ENCODE results near the gene TTLL11. TPM values are rescaled to one million over a fixed set of nuclear protein-coding genes. Genes with fewer than 3 reads are reported as not detected.

The TTLL11 gene
- total RNA-seq, 1 experiment from 2014 or later = 2.5 TPM

DNA sequence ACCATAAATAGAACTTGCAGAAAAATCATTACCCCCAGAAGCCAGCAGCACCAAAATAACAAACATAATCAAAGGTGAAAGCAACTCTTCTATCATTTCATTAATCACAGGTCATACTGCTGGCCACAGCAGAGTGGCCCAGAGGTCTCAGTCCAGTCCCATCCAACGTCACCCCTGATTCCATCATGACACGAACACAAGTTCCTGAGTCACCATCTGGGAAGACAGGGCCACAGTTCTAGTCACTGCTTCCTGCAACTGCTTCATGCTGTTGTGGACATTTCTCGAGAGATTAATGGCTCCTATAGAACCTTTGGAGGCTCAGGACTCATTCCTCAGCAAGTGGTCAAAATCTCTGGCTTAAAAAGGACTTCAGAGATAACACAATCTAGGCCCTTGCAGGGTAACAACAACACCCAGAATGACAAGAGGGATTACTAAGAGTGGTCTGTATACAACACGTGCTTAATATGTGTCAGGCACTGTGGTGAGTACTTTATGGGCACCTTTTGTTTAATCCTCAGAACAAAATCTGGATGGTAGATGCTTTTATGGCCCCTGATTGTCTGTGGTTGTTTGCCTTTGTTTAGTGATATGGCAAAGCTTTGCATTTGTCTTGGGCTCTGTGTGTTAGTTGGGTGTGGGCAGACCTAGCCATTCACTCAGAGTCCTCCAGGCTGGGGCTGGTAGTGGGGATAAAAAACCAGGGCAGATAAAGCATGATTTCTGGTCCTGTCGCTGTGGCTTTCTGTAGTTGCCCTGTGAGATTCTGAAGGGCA is 257.3 kb downstream of the TTLL11 start:
- DNase-seq (ENCODE audit: low spot score) = no peak

DNA sequence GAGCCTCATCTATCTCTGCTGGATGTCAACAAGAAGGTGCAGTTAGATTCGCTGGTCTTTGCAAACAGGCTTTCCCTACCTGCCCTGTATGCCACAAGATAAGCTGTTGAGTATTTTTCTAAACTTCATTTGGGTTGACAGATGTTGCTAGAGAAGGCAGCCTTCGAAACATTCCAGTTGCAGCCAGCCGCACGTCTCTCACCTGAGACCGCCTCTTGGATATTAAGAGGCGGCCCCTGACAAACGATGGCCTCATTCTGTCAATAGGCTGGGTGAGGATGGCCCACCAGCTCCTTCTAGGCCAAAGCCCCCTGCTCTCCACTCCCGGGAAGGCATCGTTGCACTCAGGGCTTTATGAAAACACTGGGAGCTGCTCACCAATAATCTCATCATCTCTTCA is 260.0 kb downstream of the TTLL11 start:
- DNase-seq (ENCODE audit: low spot score) = no peak

DNA sequence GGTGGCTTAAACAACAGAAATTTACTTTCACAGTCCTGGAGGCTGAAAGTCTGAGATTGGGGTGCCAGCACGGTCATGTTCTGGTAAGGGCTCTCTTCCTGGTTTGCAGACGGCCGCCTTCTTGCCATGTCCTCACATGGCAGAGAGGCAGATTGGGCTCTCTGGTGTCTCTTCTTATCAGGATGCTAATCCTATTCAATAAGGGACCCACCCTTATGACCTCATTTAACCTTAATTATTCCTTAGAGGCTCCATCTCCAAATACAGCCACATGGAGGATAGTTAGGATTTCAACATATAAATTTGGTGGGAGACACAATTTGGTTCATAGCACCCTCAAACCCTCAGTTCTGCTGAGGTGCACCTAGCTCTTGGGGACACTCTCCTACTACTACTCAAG is 261.2 kb downstream of the TTLL11 start:
- no peak for DNase-seq (ENCODE audit: low spot score)

DNA sequence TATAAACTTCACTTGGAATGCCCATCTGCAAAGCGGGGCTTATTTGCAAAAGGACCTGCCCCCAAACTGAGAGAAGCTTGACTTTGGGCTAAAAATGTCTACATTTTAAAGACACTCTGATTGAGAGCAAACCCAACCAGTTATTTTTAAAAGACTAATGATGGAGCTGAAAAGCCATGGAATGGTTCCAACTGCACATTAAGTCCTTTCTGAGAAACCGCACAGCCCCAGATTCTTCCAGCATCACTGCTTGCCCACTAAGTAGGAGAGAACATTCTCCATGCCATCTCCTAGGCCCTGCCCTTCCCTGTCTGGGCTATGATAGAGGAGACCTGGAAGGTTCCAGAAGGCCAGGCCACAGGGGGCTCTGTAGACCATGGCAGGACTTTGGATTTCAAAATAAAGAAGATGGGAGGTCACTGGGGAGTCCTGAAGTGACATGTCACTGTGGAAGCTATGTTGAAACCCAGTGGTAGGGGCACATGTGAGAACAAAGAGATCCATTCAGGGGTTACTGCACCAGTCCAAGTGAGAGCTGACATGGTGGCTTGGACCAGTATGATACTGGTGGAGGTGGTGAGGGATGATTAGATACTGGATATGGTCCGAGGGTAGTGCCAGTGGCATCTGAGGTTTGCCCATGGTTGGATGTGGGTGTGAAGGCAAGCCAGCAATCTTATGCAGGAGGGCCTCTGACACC is 262.5 kb downstream of the TTLL11 start:
- no peak for DNase-seq (ENCODE audit: low spot score)

DNA sequence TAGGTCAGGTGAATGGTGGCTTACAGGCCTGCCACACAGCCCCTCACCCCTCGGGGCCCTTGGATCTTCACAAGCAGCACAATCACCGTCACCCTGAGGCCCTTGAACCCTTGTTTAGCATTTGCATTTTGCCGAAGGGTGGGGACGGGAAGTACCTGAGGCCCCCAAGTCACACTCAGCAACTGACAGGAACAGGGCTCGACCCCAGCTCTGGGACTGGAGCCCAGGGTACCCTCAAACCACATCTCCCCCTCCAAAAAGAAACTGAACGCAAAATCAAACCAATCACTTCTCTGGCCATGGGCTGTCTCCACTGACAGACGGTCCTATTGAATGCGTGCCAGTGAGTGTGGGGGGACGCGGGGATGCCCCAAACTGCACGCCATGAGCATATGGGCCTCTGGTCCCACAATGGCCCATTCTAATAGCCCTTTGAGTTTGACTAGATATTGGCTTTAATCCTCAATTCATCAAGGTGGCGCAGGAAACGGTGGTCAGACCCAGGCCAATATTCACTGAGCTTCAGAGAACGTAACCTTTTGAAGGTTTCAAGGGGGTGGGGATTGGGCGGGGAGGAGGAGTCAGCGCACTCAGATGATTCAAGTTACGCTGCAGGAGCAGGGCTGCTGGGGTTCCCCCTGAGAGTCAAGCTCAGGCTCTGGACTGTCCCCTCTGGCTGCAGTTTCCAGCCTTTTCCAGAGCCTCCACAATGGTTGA is 265.7 kb downstream of the TTLL11 start:
- no peak for DNase-seq (ENCODE audit: low spot score)

DNA sequence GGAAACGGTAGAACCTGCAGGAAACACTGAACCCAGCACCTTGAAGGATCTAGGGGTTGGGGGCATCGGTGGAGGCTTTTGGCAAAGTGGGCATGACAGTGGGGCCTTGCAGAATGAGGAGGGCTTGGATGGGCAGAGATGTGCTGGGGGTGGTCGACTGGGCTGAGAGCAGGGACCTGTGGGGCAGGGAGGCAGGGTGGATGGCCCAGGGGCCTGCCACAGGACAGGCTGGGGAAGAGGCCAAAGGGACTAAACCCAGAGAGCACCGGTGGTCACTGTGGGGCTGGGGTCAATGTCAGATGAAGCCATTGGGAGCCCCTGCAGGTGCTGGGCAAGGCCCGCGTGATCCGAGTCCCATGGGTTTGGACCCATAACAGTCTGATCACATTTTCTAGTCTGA is 266.4 kb downstream of the TTLL11 start:
- DNase-seq (ENCODE audit: low spot score) = no peak

DNA sequence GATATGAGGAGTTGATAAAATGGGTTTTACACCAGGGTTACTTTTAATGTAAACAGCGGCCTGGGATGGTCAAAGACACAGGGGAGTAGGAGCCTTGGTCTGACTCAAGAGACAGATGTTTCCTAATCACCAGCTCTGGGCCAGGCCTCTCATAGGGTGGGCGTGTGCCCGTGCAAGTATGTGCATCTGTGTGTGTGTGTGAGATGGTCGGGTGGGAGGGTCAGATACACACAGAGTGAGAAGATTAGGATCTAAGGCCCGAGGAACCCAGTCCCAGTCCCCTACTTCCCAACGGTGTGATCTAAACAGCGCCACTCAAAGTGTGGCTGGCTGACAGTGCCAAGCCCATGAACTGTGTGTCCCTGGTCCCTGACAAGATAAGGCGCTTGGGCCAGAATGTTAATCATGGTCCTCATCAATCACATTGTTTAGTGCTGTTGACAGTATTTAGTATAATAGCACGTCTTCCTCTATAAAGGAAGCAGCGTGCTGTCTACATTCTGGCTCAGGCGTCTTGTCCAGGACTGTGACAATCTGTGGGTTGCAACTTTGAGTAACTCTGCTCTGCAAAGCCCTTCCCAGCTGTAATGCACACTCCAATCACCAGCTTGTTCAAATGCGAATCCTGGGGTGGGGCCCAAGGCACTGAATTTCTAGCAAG is 267.9 kb downstream of the TTLL11 start:
- no peak for DNase-seq (ENCODE audit: low spot score)

DNA sequence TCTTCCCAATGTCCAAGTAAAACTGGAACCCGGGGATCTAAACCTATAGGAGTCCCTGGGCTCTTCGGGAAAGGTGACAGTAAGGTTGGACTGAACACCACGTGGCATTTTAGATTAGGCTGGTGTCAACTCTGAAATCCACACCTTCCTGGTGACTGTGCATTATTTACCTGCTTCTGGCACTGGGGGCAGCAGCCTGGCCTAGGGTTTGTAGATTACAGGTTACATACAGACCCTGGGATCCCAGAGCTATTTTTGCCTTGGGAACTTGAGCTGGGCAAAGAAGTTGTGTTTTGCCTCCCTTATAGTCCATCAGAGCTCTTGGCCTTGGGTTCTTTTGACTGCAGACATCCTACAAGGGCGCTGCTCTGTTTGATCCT is 268.5 kb downstream of the TTLL11 start:
- DNase-seq (ENCODE audit: low spot score) = no peak

DNA sequence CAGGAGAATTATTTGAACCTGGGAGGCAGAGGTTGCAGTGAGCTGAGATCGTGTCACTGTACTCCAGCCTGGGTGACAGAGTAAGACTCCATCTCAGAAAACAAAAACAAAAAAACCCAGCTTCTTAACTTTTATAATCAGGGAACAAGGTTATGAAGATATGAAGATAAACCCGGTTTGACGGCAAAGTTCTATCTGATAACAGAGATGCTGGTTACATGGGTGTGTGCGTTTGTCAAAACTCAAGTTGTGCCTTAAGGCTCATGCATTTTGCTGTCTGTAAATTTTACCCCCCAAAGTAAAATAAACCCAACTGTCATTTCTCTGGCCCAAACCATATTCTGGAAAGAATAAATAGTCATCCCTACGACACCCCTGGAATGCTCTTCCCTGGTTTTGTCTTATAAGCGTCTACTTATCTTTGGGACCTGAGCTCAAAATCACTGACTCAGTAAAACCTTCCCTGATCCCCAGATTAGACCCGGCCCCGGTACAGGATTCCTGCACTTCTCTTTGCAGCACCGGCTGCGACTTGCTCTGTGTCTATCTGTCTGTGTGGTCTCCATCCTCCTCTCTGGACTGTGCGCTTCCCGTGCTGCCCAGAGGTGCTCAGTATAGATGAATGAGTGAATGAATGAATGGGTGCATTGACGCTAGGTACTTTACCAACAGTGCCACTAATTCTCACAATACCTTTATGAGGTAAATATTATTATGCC is 269.5 kb downstream of the TTLL11 start:
- DNase-seq (ENCODE audit: low spot score) = no peak

DNA sequence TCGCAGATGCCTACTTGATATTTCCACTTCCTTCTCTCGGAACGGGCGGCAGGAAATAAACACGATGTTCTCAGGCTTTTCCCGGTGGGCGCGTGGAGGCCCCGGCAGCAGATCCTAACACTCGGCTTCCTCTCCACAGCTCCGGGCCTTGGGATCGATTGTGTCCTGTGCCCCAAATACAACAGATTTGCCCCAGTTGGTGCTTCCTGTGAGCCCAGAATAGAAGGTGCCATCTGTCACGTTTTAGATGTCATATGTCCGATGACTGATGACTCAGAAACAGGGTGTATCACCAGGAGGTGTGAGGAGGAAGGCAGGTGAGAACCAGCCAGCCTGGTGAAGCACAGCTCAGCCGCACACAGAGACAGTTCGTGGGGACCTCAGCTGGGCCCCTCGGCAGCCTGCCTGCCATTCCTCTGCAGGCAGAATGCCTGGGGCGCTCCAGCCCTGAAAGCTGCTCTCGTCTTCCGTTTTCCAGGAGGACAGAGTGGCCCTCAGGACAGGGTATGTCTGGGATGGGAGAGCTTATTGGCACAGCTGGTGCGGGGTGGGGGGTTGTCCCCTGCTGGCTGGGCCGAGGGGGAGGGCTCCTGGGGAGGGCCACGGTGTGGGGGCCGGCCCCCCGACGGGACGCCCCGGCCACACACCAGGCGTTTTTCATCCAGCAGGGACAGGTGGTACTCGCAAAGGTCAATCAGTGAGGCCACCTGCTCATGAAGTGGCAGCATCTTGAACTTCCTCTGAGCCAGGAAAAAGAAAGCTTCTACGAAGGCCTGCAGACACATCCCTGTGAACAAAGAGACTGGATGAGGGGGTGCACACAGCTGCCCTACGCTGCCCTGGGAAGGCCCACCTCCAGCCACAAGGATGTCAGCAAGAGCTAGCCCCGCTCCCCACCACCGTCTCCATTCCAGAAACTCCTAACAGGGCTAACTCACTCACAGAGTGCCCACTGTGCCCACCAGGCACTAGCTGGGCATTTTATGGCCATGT is 270.7 kb downstream of the TTLL11 start:
- DNase-seq (ENCODE audit: low spot score) = no peak

DNA sequence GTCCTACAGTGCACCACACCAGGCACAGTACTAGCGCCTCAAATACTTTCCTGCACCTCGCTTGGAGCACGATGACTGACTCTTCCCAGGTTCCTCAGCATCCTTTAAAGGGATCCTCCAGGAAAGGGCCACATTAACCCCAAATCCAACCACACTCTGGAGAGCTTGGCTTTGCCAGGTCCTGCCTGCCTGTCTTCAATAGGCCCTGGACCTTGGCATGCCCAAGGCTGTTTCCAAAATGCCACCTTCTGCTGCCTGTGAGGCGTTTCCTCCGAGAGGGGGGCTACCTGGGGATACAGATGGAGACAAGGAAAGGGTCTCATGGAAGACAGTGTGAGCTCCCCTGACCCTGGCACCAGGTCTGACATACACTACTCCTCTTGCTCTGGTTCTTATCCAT is 271.8 kb downstream of the TTLL11 start:
- no peak for DNase-seq (ENCODE audit: low spot score)

DNA sequence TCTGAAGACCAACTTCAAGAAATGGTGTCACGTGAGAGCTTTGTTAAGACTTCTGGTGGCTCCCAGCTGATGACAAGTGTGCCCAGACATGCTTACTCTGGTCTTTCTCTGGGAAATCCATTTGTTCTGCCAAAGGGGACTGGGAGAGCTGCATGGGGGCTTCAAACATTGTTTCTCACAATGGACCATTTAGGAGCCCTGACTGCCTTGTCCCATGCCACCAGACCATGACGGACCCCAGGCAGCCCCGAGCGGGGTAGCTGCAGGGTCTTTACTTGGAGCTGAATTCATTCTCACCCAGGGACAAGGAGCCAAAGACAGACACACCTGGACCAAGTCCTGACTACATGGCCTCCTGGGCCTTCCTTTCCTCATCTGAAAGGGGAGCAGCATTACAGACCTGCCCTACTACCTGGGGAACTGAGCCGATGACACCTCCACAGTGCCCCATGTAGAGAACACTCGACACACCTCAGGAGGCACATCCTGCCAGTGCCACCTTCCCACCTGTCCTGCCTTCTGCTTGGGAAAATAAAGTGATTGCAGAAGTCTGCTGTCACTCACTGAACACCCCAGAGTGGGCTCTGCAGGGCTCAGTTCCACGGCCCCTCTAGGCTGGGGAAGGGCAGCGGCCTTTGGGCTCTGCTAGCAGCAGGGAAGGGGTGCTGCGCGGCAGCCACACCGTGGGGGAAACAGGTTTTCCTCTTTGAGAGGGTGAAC is 272.7 kb downstream of the TTLL11 start:
- no peak for DNase-seq (ENCODE audit: low spot score)

DNA sequence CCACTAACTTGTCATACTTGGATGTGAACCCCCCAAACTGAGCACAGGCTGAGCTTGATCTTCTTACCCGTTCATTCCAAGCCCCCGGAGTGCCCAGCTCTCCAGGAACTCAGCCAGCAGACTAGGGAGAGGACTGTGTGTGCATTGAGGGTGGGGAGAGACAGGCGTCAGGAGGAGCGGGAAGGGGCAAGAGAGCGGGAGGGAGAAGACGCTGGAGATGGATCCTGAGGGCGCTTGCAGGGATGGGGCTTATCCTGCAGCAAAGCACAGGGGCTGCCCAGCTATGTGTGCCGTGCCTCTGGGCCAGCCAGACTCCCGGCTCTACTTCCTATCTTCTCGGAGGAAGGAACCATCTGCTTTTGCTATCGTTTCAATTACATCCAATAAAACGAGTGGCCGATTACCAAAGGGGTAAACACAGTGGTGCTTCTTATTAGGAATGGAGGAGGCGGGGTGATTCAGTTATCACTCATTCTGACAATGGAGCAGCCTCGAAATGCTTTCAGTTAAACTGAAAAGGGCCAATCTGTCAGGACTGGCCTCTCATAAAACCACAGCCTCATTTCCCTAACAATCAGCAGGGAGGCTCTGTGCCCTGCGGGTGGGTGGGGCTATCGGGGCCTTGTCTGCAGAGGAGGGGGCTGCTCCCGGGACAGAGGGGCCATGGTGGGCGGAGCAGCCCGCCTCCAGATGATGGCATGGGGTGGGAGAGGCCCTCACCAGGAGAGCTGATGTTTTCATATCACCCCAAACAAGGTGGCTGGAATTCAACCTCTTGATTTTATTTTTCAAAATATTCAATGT is 273.5 kb downstream of the TTLL11 start:
- no peak for DNase-seq (ENCODE audit: low spot score)

DNA sequence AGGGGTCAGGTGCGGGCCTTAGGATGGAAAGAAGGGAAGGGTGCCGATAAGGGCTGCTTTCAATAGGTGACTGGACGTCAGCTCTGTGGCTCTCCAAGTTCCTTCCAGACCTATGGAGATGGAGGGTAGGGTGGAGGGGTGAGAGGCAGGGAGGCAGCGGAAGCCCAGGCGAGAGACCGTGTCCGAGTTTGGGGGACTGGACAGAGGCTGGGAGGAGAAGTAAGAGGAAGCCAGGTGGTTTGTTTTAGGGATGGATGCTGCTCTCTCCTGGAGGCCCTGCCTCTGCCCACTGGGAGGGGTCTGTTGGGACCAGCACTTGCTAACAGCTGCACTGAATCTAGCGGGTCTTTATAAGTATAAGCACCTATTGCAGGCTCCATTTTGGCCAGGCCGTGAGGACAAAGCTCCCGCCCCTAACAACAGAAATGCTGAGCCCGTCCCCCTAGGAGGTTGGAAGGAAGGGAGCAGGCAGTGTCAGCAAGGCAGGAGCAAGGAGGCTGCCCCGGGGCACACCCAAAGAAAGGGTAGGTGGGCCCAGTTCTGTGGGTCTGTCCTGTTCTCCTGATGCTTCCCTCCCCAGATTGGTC is 274.2 kb downstream of the TTLL11 start:
- DNase-seq (ENCODE audit: low spot score) = no peak

DNA sequence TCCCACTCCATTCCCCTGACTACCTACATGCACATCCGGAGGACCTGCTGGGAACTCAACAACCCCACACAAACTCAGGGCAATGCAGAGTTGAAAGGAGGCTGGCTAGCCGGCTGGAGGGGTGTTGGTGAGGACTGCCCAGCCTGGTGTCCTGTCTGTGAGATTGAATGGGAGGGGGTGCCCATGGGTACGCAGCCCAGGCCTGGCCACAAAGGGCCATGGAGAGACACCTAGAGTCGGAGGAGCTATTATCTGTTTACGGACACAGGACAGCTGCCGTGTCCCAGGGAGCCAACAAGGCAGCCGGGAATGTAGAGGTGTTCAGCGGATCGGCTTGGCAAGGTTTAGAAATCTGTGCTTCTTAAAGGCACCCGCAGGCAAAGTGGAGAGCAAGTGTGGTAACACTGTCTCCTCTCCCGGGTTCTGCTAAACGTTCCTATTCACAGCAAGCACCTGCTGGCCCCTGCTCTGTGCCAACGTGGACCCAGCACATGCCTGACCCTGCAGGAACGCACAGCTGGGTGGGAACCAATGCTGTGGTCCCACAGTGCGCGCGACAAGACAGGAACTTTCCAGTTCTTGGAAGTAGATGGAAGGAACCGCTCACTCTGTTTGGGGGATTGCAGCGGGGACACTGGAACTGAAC is 275.0 kb downstream of the TTLL11 start:
- no peak for DNase-seq (ENCODE audit: low spot score)

DNA sequence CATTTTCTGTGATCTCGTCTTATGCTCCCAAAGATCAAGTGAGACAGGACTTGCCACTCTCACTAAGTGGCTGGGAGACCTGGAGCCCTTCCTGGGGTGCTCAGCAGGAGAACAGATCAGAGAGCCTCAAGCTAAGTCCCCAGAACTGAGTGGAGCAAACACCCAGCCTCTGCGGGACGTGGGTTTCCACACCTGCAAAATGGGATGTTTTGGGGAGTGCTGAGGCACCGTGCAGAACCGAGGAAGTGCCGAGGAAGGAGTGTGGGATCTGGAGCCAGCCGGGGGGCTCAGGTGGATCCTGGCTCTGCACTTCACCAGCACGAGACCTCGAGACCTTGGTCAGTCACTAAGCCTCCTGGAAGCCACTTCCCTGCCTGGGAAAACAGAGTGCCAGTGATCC is 275.6 kb downstream of the TTLL11 start:
- DNase-seq (ENCODE audit: low spot score) = no peak

DNA sequence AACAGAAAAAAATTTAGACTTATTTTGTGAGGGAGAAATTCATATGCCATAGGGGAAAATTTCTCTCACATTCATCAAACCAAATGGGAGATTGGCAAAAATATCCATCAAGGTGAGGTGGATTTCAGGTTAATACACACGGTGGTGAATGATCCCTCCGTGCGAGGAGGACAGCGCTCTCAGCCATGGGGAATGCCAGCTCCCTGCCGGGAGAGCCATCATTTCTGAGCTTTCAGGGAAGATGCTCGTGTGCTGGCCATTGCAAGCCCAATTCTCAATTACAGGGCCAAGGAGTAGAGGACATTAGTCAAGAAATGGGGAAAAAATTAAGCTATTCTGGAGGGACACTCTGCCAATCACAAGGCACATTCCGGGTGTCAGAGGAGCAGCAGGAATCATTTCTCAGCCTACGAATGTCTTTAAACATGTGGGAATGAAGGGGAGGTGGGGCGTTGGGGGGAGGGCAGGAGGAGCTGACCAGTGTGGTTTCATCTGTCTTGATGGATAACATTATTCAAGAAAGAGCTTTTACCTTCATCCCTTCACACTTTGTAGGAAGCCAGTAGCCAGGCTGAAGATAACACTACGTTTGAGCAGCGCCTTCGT is 276.2 kb downstream of the TTLL11 start:
- no peak for DNase-seq (ENCODE audit: low spot score)

Measured in HT-29 (cell line).